Caki2 (cell line): Measurements from ENCODE around the gene TRDN. TPM values are rescaled to one million over a fixed set of nuclear protein-coding genes. Genes with fewer than 3 reads are reported as not detected.
"Not testable (repeated sequence)": the region's sequence is repeated elsewhere in the genome, so short reads cannot be mapped to it uniquely, and the experiment has no call there.

Experiments
- DNase-seq: peaks from one replicate; pipeline ENCODE4 v3.0.0-alpha.2; 2015; ENCODE audit warnings: low read depth
- in situ Hi-C: cut with HindIII; loops from 2 replicates; pipeline ENCODE4 v1.10.0; 2016; ENCODE audit warnings: low sequenced_read_pairs, low pct_unique_long_range_greater_than_20kb, mixed read lengths
- total RNA-seq: library from RNA; depleted of rRNA; stranded (reverse); fragments of >200 nt; shearing (Covaris generic); gene quantifications from 2 replicates; pipeline ENCODE4 v1.2.3, GENCODE V29; 2014; ENCODE audit warnings: low replicate concordance

The TRDN gene
- total RNA-seq, 1 experiment from 2014 or later, result not detected

GRCh38 chr6:123529843-123530242 is 106.9 kb downstream of the TRDN start:
- in situ Hi-C loops, result no loop called here
- DNase-seq, result peak; percentile 61

GRCh38 chr6:123529058-123529457 is 107.7 kb downstream of the TRDN start:
- in situ Hi-C loops, result no loop called here
- DNase-seq, result peak; percentile 53

GRCh38 chr6:123527406-123527805 is 109.3 kb downstream of the TRDN start:
- no peak for DNase-seq
- in situ Hi-C loops, result no loop called here

- no peak for DNase-seq
- in situ Hi-C loops, result no loop called here
Observed at GRCh38 chr6:123526128-123526527, 110.6 kb downstream of the TRDN start.

GRCh38 chr6:123524781-123525180 is 112.0 kb downstream of the TRDN start:
- no peak for DNase-seq
- in situ Hi-C loops, result no loop called here

GRCh38 chr6:123520217-123520616 is 116.5 kb downstream of the TRDN start:
- DNase-seq, result no peak
- in situ Hi-C loops, result no loop called here

- in situ Hi-C loops, result no loop called here
- no peak for DNase-seq
Observed at GRCh38 chr6:123519189-123519505, 117.6 kb downstream of the TRDN start.

GRCh38 chr6:123518441-123519188 is 118.1 kb downstream of the TRDN start:
- no peak for DNase-seq
- in situ Hi-C loops, result no loop called here

- DNase-seq, result no peak
- in situ Hi-C loops, result no loop called here
Observed at GRCh38 chr6:123515715-123516114, 121.0 kb downstream of the TRDN start.

- no peak for DNase-seq
- in situ Hi-C loops, result no loop called here
Observed at GRCh38 chr6:123509112-123509511, 127.6 kb downstream of the TRDN start.

GRCh38 chr6:123508290-123508689 is 128.5 kb downstream of the TRDN start:
- in situ Hi-C loops, result no loop called here
- no peak for DNase-seq

- in situ Hi-C loops, result no loop called here
- no peak for DNase-seq
Observed at GRCh38 chr6:123507582-123507981, 129.2 kb downstream of the TRDN start.

GRCh38 chr6:123503619-123504018 is 133.1 kb downstream of the TRDN start:
- no peak for DNase-seq
- in situ Hi-C loops, result no loop called here

- no peak for DNase-seq
- in situ Hi-C loops, result no loop called here
Observed at GRCh38 chr6:123497025-123497424, 139.7 kb downstream of the TRDN start.

GRCh38 chr6:123489589-123489988 is 147.2 kb downstream of the TRDN start:
- in situ Hi-C loops, result no loop called here
- no peak for DNase-seq

GRCh38 chr6:123480986-123481385 is 155.8 kb downstream of the TRDN start:
- in situ Hi-C loops, result no loop called here
- DNase-seq, result no peak

- in situ Hi-C loops, DNase-seq: not testable (repeated sequence)
Observed at GRCh38 chr6:123472025-123472702, 164.6 kb downstream of the TRDN start.

GRCh38 chr6:123467392-123467791 is 169.4 kb downstream of the TRDN start:
- in situ Hi-C loops, result no loop called here
- no peak for DNase-seq

- DNase-seq, result no peak
- in situ Hi-C loops, result no loop called here
Observed at GRCh38 chr6:123462152-123462551, 174.6 kb downstream of the TRDN start.

- in situ Hi-C loops, result no loop called here
- no peak for DNase-seq
Observed at GRCh38 chr6:123458218-123458617, 178.5 kb downstream of the TRDN start.
